GM12872 (cell line): ENCODE results near the gene L1TD1.

Experiments used
- TF ChIP-seq, protein P1 (sequence below): IDR thresholded peaks from 3 replicates; pipeline ENCODE4 v1.5.1; 2011; ENCODE audit warnings: low read depth, mild to moderate bottlenecking, low read length, moderate library complexity; ENCODE audit not compliant: insufficient read depth

Gene L1TD1

DNA sequence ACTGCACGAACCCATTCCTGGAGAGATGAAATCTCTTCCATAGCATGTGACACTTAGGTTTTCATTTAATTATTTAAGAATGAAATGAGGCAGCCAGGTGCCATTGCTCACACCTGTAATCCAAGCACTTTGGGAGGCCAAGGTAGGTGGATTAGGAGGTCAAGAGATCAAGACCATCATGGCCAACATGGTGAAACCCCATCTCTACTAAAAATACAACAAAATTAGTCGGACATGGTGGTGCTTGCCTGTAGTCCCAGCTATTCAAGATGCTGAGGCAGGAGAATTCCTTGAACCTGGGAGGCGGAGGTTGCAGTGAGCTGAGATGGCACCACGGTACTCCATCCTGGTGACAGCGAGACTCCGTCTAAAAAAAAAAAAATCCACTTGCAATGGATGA, 17.8 kb downstream of the L1TD1 start:
- TF ChIP-seq, protein P1, sequence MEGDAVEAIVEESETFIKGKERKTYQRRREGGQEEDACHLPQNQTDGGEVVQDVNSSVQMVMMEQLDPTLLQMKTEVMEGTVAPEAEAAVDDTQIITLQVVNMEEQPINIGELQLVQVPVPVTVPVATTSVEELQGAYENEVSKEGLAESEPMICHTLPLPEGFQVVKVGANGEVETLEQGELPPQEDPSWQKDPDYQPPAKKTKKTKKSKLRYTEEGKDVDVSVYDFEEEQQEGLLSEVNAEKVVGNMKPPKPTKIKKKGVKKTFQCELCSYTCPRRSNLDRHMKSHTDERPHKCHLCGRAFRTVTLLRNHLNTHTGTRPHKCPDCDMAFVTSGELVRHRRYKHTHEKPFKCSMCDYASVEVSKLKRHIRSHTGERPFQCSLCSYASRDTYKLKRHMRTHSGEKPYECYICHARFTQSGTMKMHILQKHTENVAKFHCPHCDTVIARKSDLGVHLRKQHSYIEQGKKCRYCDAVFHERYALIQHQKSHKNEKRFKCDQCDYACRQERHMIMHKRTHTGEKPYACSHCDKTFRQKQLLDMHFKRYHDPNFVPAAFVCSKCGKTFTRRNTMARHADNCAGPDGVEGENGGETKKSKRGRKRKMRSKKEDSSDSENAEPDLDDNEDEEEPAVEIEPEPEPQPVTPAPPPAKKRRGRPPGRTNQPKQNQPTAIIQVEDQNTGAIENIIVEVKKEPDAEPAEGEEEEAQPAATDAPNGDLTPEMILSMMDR, result no peak

GRCh38 chr1:62213075-62213914, 18.6 kb downstream of the L1TD1 start:
- TF ChIP-seq, protein P1, result no peak

DNA sequence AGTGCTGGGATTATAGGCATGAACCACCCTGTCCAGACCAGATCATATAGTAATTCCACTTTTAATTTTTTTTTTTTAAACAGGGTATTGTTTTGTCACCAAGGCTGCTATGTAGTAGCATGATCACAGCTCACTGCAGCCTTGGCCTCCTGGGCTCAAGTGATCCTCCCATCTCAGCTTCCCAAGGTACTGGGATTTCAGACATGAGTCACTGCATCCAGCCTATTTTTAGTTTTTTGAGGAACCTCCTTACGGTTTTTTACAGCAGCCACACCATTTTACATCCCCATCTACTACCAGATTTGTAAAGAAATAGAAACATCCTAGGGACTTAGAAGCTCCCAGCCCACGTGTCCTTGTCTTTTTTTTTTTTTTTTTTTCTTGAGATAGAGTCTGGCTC, 24.0 kb downstream of the L1TD1 start:
- TF ChIP-seq, protein P1, result no peak

- TF ChIP-seq, protein P1, result no peak
Observed at GRCh38 chr1:62221171-62221570, 26.5 kb downstream of the L1TD1 start.

DNA sequence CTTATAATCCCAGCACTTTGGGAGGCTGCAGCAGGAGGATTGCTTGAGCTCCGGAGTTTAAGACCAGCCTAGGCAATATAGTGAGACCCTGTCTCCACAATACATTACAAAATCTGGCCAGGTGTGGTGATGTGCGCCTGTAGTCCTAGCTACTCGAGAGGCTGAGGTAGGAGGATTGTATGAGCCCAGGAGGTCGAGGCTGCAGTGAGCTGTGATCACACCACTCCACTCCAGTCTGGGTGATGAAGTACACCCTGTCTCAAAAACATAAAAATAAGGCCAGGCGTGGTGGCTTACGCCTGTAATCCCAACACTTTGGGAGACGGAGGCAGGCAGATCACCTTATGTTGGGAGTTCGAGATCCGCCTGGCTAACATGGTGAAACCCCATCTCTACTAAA, 27.7 kb downstream of the L1TD1 start:
- TF ChIP-seq, protein P1, result no peak

DNA sequence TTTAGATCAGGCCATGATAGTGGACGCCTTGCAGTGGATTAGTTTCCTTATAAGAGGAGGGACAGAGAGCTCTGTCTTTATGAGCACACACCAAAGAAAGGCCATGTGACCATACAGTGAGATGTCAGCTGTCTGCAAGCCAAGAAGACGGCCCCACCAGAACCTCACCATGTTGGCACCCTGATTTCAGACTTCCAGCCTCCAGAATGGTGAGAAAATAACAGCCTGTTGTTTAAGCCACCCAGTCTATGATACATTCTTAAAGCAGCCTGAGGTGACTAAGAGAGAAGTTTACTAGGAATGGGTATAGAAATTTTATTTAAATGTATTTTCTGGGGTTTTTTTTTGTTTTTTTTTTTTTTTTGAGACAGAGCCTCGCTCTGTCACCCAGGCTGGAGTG, 29.5 kb downstream of the L1TD1 start:
- TF ChIP-seq, protein P1, result no peak

GRCh38 chr1:62227496-62227895, 32.8 kb downstream of the L1TD1 start:
- TF ChIP-seq, protein P1, result no peak
